GM12872 (cell line): ENCODE results near the gene UBL5.

Experiments
- TF ChIP-seq, protein P1 (sequence below): IDR thresholded peaks from 3 replicates; pipeline ENCODE4 v1.5.1; 2011; ENCODE audit warnings: low read depth, mild to moderate bottlenecking, low read length, moderate library complexity; ENCODE audit not compliant: insufficient read depth

Gene UBL5

DNA sequence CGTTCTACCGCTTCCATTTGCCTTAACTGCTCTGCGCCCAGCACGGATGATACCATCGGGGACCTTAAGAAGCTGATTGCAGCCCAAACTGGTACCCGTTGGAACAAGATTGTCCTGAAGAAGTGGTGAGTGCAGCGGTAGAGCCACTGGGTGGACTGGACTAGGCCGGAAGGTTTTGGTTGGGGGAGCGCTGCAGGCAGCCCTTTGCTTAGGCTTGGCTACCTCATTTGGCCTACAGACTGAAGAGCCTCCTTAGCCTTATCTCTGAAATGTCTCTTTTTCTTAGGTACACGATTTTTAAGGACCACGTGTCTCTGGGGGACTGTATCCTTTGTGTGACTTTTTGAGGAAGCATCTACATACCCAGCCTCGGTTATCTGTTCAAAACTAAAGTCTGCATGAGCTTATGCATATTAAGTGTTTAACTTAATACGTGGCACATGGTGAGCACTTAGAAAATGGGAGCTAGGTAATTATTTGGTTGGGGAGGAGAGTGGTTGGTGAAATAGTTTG lies 889 bp downstream of the UBL5 start:
- TF ChIP-seq, protein P1, sequence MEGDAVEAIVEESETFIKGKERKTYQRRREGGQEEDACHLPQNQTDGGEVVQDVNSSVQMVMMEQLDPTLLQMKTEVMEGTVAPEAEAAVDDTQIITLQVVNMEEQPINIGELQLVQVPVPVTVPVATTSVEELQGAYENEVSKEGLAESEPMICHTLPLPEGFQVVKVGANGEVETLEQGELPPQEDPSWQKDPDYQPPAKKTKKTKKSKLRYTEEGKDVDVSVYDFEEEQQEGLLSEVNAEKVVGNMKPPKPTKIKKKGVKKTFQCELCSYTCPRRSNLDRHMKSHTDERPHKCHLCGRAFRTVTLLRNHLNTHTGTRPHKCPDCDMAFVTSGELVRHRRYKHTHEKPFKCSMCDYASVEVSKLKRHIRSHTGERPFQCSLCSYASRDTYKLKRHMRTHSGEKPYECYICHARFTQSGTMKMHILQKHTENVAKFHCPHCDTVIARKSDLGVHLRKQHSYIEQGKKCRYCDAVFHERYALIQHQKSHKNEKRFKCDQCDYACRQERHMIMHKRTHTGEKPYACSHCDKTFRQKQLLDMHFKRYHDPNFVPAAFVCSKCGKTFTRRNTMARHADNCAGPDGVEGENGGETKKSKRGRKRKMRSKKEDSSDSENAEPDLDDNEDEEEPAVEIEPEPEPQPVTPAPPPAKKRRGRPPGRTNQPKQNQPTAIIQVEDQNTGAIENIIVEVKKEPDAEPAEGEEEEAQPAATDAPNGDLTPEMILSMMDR = no peak

DNA sequence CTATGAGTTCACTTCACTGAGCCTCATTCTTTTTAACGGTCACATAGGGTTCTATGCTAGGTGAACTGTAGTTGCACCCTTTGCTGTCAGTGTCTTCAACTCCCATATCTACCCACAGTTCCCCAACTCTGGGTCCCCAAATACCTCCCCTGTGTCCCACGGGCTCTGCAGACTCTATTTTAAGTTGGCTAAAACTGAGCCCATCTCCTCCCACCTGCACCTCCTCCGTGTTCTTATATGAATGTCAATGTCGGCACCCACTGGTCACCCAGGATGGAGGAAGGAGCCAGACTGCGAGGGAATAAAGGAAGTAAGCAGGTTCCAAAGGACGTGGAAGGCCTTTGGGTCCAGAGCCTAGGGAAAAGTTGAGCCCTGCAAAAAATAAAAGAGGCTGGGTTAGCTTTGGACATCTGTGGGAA lies 6.6 kb downstream of the UBL5 start:
- TF ChIP-seq, protein P1 = no peak

GRCh38 chr19:9834726-9835506 lies 7.2 kb downstream of the UBL5 start, which contains the start of gene PIN1:
TSS of gene PIN1 (plus strand) at chr19:9835318. CDS start at chr19:9835345, 27 bp downstream.
- TF ChIP-seq, protein P1 = peak; percentile 43; the same call in 2 of the 3 replicates

- TF ChIP-seq, protein P1 = no peak
Observed at GRCh38 chr19:9835507-9835949, 7.8 kb downstream of the UBL5 start.

DNA sequence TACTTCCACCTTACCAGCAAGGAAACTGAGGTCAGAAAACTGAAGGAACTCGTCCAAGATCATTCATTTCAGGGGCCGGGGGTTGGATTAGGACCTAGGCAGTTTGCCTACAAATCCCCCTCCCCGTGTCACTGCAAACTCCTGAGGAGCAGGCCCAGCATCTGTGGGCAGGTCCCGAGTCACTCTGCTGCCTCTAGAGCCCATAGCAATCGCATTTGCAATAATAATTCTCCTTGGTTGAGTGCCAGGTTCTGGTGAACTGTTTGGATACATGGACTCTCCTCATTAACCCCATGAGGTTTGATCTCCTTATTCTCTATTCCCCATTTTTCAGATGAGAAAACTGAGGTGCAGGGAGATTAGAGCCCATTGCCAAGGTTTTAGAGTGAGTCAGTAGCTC lies 8.3 kb downstream of the UBL5 start:
- TF ChIP-seq, protein P1 = no peak

DNA sequence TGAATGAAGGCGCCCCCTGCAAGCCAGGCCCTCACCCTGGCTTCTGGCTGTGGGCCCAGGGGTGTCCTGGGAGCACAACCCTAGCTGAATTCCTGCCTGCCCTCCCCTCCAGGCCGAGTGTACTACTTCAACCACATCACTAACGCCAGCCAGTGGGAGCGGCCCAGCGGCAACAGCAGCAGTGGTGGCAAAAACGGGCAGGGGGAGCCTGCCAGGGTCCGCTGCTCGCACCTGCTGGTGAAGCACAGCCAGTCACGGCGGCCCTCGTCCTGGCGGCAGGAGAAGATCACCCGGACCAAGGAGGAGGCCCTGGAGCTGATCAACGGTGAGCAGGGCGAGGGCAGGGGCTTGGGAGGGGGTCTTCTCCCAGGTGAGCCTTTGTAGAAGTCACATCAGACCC lies 10.6 kb downstream of the UBL5 start:
- TF ChIP-seq, protein P1 = no peak

DNA sequence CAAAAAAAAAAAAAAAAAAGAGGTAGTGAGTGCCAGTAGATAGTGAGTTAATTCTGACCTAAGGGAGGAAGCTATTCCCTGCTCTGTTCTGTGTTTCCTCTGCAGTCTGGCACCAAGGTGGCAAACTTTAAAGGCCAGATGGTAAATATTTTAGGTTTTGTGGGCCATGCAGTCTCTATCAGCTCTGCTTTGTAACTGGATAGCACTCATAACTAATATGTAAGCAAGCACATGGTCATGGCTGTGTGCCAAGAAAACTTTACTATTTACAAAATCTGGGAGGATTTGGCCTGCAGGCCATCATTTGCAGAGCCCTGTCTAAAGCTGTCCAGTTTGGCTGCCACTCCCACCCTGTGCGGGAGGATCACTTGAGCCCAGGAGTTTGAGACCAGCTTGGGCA lies 11.7 kb downstream of the UBL5 start:
- TF ChIP-seq, protein P1 = no peak
